BLaER1 (cell line): Measurements from ENCODE around the gene DDX49.
"Not testable (repeated sequence)": the region's sequence is repeated elsewhere in the genome, so short reads cannot be mapped to it uniquely, and the experiment has no call there.

ENCODE experiments used
- H3K27ac ChIP-seq: shearing (Covaris generic); formaldehyde crosslinking; 2 replicates; pipeline ENCODE4 v1.8.1; 2022
- H3K27me3 ChIP-seq: shearing (Covaris generic); formaldehyde crosslinking; 2 replicates; pipeline ENCODE4 v1.8.1; 2022
- H3K36me3 ChIP-seq: shearing (Covaris generic); formaldehyde crosslinking; 2 replicates; pipeline ENCODE4 v1.8.1; 2022
- H3K4me1 ChIP-seq: shearing (Covaris generic); formaldehyde crosslinking; 2 replicates; pipeline ENCODE4 v1.8.1; 2022
- H3K4me2 ChIP-seq: shearing (Covaris generic); formaldehyde crosslinking; 2 replicates; pipeline ENCODE4 v1.8.1; 2022
- H3K4me3 ChIP-seq: shearing (Covaris generic); formaldehyde crosslinking; 2 replicates; pipeline ENCODE4 v1.8.1; 2022
- H3K9ac ChIP-seq: shearing (Covaris generic); formaldehyde crosslinking; 2 replicates; pipeline ENCODE4 v1.8.1; 2022
- H3K9me3 ChIP-seq: shearing (Covaris generic); formaldehyde crosslinking; 2 replicates; pipeline ENCODE4 v1.8.1; 2022
- H4K20me1 ChIP-seq: shearing (Covaris generic); formaldehyde crosslinking; 2 replicates; pipeline ENCODE4 v1.8.1; 2022
- Cebpa-rat ChIP-seq: shearing (Covaris generic); IDR thresholded peaks from 2 replicates; pipeline ENCODE4 v1.8.1; 2022

The DDX49 gene

DNA sequence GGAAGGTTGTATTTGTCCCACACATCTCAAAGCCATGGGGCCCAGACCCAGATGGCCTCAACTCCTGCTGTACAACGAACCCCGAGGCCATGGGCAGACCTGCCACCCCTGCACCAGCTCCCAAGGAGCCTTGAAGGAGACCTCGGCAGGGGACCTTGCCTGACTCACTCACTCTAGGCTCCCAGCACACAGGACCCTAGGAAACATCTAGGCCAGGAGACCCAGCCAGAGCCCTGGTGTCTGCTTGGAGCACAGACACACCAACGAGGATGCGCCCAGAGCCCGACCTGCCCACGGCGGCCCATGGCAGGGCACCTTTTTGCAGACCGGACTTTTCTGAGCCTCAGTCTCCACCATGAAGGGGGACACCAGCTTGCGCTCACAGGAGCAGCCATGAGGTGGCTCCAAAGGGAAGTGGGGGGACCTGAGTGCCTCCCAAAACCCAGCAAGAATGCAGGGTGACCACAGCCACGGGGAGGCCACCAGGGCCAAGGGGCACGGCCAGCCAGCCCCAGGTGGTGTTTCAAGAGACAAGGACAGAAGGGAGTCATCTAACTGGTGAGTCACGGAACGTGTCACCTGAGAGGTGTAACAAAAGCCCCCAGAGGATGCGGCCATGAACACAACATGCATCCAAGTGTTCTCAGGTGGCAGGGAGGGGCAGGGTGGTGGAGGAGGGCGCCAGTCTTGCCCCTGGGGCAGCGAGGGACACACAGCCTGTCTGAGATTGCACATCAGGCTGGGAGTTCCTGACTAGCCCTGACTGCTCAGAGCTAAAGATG, 18.6 kb upstream of the DDX49 start:
- Histone ChIP-seq H3K4me1 (peaks cover 12% of the 10 kb centered on the region), H3K36me3 (peaks cover 69% of the 10 kb centered on the region), H3K27ac (no peak overlapping the region), H3K27me3 (peaks cover 23% of the 10 kb centered on the region), H3K4me2 (no peak overlapping the region), H3K9me3 (no peaks in the 10 kb centered on the region), H4K20me1 (peaks cover 47% of the 10 kb centered on the region), H3K9ac (no peak overlapping the region), H3K4me3 (no peak overlapping the region)
- no peak for TF ChIP-seq Cebpa-rat

DNA sequence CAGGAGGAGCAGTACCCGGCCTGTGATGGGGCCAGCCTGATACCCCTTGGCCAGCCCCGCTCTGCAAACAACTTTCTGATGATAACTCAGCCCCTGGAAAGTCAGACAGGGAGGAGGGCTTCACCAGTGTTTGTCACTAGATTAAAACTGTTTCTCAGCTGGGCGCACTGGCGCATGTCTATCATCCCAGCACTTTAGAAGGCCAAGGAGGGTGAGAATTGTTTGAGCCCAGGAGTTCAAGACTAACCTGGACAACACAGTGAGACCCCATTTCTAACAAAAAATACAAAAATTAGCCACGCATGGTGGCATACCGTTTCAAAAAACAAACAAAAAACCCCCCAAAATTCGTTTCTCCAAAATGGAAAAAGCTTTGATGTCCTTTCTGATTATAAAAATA, 18.0 kb upstream of the DDX49 start:
- H4K20me1 ChIP-seq, result peaks cover 45% of the 10 kb centered on the region
- H3K36me3 ChIP-seq, result peaks cover 75% of the 10 kb centered on the region
- H3K4me1 ChIP-seq, result peaks cover 11% of the 10 kb centered on the region

GRCh38 chr19:18902519-18902918, 17.0 kb upstream of the DDX49 start:
- H3K9ac ChIP-seq, H3K27ac ChIP-seq, H3K27me3 ChIP-seq, H3K4me3 ChIP-seq, H3K9me3 ChIP-seq, H3K4me2 ChIP-seq: not testable (repeated sequence)
- Histone ChIP-seq H4K20me1 (peaks cover 45% of the 10 kb centered on the region), H3K36me3 (peaks cover 85% of the 10 kb centered on the region), H3K4me1 (peaks cover 11% of the 10 kb centered on the region)

More for the DNA sequence above, 18.0 kb upstream of the DDX49 start:
- Histone ChIP-seq H3K27ac (no peak overlapping the region), H3K4me2 (no peak overlapping the region), H3K9ac (no peak overlapping the region), H3K27me3 (peaks cover 17% of the 10 kb centered on the region), H3K9me3 (no peaks in the 10 kb centered on the region), H3K4me3 (no peak overlapping the region)
- no peak for TF ChIP-seq Cebpa-rat

- no peak overlapping the region for H3K4me3 ChIP-seq
- H3K27ac ChIP-seq, result 0 out of 2 replicates have a peak overlapping the region, but pooled peaks have one; percentile 4
Observed at GRCh38 chr19:18903156-18904037, 16.1 kb upstream of the DDX49 start.

GRCh38 chr19:18904334-18905057, 15.0 kb upstream of the DDX49 start:
- peaks cover 92% of the 10 kb centered on the region for H3K36me3 ChIP-seq
- no peak overlapping the region for H3K4me3 ChIP-seq
- H3K27me3 ChIP-seq, result no peaks in the 10 kb centered on the region
- no peak for TF ChIP-seq Cebpa-rat
- no peak overlapping the region for H3K9ac ChIP-seq
- no peak overlapping the region for H3K4me2 ChIP-seq
- H3K9me3 ChIP-seq, result no peaks in the 10 kb centered on the region
- no peak overlapping the region for H3K27ac ChIP-seq
- H4K20me1 ChIP-seq, result peaks cover 36% of the 10 kb centered on the region
- peaks cover 11% of the 10 kb centered on the region for H3K4me1 ChIP-seq

More at GRCh38 chr19:18903156-18904037, 16.1 kb upstream of the DDX49 start:
- Histone ChIP-seq H3K4me2 (no peak overlapping the region), H3K9me3 (no peaks in the 10 kb centered on the region), H3K36me3 (peaks cover 94% of the 10 kb centered on the region), H3K9ac (0 out of 2 replicates have a peak overlapping the region, but pooled peaks have one; percentile 24), H4K20me1 (peaks cover 37% of the 10 kb centered on the region), H3K27me3 (no peaks in the 10 kb centered on the region), H3K4me1 (peaks cover 11% of the 10 kb centered on the region)
- no peak for TF ChIP-seq Cebpa-rat

DNA sequence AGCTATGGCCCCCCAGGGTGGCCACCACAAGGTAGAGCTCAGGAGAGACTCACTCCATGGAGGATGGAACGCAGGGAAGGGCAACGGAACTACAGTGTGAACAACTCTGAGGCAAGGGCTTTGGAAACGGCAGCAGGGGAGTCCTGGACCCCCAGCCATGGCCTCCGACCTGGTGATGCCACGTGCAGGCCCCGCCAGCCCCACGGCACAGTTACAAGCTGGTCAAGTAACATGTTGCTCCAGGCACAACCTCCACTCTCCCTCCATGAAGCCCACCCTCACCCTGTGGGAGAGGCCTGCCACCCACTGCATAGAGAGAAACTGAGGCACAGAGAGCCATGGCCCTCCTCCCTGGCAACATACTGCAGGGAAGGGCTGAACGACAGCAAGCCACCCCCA, 14.5 kb upstream of the DDX49 start:
- no peak for TF ChIP-seq Cebpa-rat
- no peak overlapping the region for H3K4me3 ChIP-seq
- no peaks in the 10 kb centered on the region for H3K9me3 ChIP-seq
- peaks cover 92% of the 10 kb centered on the region for H3K36me3 ChIP-seq
- no peak overlapping the region for H3K27ac ChIP-seq
- no peak overlapping the region for H3K9ac ChIP-seq
- no peaks in the 10 kb centered on the region for H3K27me3 ChIP-seq
- peaks cover 36% of the 10 kb centered on the region for H4K20me1 ChIP-seq
- H3K4me2 ChIP-seq, result no peak overlapping the region
- H3K4me1 ChIP-seq, result peaks cover 11% of the 10 kb centered on the region

- Histone ChIP-seq H4K20me1 (peaks cover 38% of the 10 kb centered on the region), H3K4me2 (no peak overlapping the region), H3K9ac (no peak overlapping the region), H3K4me1 (peaks cover 12% of the 10 kb centered on the region), H3K9me3 (no peaks in the 10 kb centered on the region), H3K36me3 (peaks cover 92% of the 10 kb centered on the region), H3K27ac (no peak overlapping the region; the same call in 1 of the 2 replicates), H3K27me3 (no peaks in the 10 kb centered on the region), H3K4me3 (no peak overlapping the region)
- TF ChIP-seq Cebpa-rat, result no peak
Observed at GRCh38 chr19:18905513-18906236, 13.8 kb upstream of the DDX49 start.

- Histone ChIP-seq H3K27ac (no peak overlapping the region), H3K27me3 (no peaks in the 10 kb centered on the region), H3K4me3 (no peak overlapping the region), H3K36me3 (peaks cover 89% of the 10 kb centered on the region), H3K9me3 (no peaks in the 10 kb centered on the region), H3K4me2 (no peak overlapping the region), H3K4me1 (peaks cover 19% of the 10 kb centered on the region), H4K20me1 (peaks cover 46% of the 10 kb centered on the region), H3K9ac (no peak overlapping the region)
- TF ChIP-seq Cebpa-rat, result no peak
Observed at GRCh38 chr19:18906605-18907519, 12.7 kb upstream of the DDX49 start.
